Esophagus muscularis mucosa (tissue), 4 donors: ENCODE data around the gene SLC9C2.

ENCODE experiments used
- CTCF ChIP-seq, 3 experiments: fragments of 200-600 bp in 2 of 3; fragments of 450-650 bp in 1 of 3; sonication (generic) in 2 of 3; IDR thresholded peaks; one replicate each; pipeline ENCODE4 v1.5.1; 2017 to 2019; ENCODE audit warnings: antibody characterized with exemption in 3 of 3, mild to moderate bottlenecking in 2 of 3, moderate library complexity in 1 of 3
- EP300 ChIP-seq: sonication (generic); formaldehyde crosslinking; IDR thresholded peaks from one replicate; pipeline ENCODE4 v1.6.1; 2017; ENCODE audit warnings: antibody characterized with exemption
- POLR2AphosphoS5 ChIP-seq, 2 donors: sonication (generic); formaldehyde crosslinking; IDR thresholded peaks; one replicate each; pipeline ENCODE4 v1.6.1; 2017; ENCODE audit warnings: antibody characterized with exemption in 2 of 2

- TF ChIP-seq EP300 (no peak), CTCF (IDR thresholded peaks at IDR 0.05) (no peak), POLR2AphosphoS5 (IDR thresholded peaks at IDR 0.05) (no peak)
Measured at GRCh38 chr1:173467426-173467825, 135.4 kb downstream of the SLC9C2 start.
